ENCODE results near the gene CPNE4.
"Not testable (repeated sequence)": the region's sequence is repeated elsewhere in the genome, so short reads cannot be mapped to it uniquely, and the experiment has no call there.

The CPNE4 gene

DNA sequence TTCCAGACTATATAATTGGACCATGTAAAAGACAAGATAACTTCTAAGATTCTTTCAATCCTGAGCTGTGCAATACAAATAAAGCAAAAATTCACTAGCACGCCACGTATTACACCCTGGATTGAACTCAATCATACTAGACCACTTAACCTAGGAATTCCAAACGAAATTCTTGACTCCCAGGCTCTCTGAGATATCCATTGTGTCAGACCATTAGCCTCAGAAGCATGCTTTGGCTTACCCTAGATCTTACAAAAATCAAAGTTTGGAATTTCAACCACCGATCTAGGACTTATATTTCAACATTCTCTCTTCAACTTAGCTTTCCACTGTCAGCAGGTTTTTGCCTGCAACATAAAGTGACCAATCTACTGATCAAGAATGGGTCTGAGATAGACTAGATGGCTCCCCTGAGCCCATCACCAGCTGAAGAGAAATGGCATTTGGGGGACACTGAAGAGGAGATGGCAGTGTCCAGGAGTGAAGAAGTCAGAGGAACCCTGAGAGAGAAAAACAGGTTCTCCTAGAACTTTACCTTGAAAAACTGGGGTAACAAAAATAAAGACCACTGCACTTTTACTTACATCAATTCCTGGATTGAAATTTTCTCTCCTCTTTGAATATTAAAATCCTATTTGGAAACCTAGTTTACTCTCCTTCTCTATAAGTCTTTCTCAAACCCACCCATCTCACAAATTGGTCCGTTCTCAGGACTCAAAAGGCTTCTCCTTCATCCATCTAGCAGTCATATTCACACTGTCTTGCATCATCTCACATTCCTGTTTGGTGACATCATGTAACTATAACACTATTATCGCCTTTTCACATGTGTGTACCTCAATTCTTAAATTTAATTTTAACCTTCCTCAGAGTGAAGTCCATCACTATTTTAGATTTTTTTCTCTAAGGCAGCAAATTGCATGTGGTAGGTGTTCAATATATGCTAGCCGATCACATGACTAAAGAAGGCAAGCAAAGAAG is 18.5 kb downstream of the CPNE4 start:
- DNase-seq, result no peak

DNA sequence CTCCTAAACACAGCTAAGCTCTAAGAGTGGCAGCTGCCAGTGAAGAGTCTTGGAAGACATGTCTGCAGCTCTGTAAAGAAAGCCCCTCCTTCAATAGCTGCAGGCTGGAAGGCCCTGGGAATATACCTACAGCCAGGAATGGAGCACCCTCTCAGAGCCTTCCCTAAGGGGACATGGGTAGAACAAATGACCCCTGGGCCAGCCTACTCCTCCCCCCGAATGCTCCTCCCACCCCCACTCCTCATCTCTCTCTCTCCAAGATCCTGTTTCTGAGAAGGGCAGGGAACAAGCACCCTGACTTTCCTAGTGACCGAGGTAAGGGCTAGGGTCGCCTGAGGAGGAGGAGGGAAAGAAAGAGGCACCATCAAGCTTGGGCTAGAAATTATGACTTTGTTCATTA is 20.7 kb downstream of the CPNE4 start:
- DNase-seq, result no peak

DNA sequence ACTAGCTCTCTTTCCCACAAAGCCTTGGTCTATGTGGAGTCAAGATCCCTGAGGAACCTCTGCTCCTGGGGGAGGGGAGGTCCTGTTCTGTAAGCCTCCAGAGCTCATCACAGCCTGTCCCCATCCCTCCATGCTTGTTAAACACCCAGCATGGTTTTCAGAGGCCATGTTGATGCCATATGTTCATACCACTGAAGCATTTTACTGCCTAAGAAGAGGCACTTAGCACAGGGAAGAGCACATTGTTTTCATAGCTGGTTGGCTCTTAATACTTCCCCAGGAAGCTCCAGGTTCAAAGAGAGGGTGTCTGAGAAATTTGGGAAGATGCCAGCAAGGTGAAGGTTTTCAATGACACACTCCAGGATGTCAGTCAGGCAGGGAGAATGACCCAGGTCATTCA is 25.6 kb downstream of the CPNE4 start:
- DNase-seq, result no peak

DNA sequence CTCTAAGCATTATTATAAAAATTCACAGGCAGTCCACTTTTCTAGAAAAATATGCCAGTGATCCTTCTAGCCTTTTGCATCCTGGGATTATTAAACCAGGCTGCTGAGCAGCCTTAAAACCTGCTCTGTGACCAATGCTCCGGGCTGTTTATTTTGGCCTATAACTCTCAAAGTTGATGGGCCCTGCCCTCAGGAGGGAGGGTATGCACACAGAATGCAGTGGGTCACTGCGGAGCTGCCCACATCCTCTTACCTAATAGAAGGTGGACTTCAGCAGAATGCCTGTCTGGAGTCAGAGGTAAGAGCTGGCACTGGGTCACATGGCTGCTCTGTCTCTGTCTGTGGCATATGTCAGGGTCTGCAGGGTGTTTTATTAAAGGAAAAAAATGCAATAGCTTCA is 26.0 kb downstream of the CPNE4 start:
- no peak for DNase-seq

DNA sequence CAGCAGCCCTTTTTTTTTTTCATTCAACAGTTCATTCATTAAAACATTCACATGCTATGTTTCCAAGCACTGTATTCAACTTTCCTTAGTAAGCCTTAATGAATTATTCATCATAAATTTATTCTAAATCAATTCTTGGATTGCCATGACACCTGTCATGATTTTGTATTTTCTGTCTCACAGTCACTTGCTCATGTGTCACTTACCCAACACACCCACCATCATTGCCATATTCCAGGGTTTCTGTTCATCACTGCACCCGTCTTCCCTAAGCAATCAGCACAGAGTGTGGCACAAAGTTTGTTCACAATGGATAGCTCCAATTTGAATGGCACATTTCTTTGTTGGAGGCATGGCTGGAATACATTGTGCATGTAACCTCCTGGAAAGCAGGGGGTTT is 27.2 kb downstream of the CPNE4 start:
- DNase-seq, result no peak

DNA sequence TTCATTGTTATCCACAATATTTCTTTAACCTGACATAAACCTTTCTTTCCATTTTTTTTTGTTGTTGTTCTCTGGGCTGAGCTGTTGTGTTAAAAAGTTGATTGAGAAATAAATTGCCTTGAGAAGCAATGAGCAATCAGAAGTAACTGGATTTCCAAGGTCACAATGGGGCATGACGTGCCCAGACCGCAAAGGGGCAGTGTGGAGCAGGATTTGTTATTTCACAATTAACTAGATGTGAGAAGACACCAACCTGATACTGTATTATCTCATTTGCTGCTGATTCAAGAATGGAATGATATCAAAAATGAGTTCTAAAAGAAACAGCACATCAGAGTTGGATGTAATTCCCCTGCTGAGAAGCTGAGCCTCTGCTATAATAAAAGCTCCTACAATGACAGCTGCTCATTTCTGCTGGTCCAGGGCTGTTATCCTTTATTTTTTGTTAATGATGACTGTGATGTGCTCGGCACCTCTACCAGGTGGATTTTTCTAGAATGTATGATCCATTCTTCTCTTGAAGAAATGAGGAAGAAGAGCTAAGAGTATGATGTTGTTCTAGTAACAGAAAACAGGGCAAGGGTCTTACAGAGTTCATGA is 28.1 kb downstream of the CPNE4 start:
- peak; percentile 67 for DNase-seq

DNA sequence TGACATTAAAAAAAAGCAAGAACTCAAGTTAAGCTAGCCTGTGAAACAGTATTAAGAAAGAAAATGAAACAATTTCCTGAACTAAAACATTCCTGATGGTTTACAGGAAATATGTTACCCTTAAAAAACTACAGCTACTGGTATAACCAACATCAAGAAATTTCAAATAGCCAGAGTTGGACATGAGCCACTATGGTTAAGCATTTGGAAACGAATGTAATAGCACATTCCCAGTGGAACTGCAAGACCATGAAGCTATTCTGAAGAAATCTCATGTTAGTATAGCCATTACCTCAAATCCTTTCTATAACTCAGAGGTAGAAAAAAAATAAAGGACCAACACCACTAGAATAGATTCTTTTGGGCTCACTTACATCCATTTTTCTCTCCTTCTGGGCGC is 30.2 kb downstream of the CPNE4 start:
- no peak for DNase-seq

DNA sequence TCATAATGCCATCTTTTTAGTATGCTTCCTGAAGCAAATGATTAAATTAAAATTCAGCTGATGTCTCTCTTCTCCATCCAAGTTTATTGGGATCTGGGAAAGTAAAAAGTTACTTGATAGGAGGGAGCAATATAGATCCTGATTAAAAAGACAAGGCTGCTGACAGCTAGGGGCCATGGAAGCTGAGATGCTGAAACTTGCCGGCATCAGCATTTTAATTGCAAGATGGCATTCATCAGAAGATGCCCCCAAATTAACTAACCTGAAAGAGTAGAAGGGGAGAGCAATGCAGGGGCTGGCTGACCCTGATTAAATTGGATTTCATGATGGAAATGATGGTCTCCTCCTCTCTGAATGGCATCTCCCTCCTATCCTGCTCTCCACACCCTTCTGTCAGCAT is 31.1 kb downstream of the CPNE4 start:
- DNase-seq, result no peak

DNA sequence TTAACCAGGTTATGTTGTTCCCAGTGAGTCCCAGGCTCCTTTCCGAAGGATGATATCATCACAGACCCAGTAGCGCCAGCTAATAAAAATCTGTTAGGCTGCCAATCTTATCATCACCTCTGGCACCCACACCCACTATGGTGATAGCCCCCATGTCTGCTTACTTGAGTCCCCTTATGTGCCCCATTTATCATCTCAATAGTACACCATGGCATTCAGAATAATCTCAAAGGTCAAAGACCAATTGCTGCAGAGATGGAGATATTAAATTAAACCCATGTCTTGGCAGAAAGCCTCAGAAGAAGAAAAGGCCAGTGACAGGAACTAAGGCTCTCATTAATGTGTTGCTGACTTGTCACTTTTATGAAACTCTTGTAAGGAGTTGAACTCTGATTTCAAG is 32.8 kb downstream of the CPNE4 start:
- no peak for DNase-seq

DNA sequence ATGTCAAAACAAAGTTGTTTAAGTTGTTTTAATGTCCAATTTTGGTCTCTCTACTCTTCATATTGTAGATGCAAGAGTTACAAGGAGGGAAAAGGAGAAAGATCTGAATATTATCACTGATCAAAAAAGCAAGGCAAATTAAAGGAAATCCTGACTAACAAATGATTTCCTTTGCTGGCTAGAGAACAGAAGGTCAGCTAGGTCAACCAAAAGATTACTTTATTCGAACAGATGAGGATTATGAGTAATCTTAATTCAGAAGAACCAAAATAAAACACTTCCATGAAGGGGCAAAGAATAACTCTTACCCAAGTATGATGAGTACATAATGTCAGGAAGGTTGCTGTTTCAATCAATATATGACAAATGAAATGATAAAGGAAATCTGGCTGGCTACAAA is 33.8 kb downstream of the CPNE4 start:
- no peak for DNase-seq

DNA sequence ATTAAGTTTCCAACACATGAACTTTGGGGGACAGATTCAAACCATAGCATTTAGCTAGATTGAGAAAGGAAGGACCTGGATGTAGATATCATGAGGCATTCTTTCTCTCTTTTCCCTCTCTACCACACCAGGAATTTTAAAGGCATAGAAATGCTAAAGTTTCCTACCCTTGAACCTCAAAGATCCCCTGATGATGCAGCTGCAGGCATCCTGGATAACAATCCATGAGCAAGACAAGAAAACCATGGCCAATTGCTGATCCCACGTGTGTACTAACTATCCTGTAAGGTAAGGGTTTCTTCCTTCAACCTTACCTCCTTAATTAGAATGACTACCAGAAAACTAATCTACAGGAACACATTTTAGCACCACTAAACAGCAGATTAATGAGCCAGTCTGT is 36.8 kb downstream of the CPNE4 start:
- no peak for DNase-seq

DNA sequence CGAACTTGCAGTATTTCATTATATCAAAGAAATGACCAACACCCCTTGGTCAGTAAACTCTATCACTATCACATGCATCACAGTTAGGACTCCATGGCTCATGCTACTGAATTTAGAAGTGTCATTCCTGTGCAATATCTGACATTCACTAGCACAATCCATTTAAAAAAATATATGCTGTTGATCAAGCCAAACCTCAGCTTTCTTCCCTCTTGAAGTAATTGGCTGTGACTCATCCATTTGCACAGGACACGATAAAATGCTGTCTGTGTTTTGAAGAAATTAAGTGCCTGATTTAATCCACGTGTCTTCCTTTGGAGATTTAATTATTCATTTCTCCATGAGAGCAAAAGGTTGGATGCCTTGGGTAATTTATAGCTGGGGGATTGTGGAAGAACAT is 38.9 kb downstream of the CPNE4 start:
- no peak for DNase-seq

DNA sequence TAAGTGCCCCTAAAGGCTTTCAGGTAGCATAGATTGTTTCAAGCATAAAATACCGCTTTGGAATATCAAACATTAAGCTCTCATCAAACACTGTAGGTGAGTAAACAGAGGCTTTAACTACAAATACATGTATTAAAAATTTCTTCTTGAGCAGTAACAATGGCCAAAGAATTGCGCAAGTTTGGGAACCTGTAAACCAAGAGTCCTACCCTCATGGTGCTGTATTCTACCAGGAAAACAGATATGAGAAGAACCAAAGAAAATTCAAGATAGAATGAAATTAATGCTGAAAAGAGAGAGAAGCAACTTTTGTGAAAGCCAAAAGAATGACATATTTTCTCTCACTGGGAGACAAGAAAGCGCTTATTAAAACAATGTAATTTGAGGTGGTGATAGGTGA is 45.5 kb downstream of the CPNE4 start:
- DNase-seq, result no peak

DNA sequence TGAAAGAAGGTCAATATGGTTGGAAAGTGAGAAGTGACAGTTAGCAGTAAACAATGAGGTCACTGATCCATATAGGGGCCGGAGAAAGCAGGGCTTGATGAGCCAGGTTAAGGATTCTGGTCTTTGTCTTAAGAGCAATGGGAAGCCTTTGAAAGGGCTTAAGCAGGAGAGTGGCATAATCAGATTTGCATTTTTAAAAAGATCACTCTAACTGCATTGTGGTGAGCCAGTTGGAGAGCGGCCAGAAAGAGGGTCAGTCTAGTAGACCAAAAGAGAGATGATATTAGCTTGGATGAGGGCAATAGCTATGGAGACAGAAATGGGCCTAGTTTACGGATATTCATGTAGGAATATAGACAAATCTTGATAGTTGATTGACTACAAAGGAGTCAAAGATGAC is 46.6 kb downstream of the CPNE4 start:
- no peak for DNase-seq

DNA sequence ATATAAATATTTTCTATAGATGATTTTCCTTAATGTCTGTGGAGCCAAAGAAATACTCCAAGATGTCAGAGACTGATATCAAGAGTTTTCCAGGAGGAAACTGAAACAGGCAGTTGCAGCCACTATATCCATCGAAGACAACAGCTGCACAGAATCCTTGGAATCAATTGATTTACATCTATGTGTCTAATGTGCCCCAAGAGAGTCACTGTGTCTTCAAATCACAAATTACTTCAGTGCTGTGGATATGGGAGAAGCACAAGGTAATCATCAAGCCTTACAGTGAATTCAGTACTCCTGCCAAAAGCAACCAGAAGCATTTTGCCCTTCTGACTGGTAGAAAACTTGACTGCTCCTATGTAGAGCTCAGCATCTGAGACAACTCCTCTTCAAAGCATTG is 51.1 kb downstream of the CPNE4 start:
- no peak for DNase-seq

DNA sequence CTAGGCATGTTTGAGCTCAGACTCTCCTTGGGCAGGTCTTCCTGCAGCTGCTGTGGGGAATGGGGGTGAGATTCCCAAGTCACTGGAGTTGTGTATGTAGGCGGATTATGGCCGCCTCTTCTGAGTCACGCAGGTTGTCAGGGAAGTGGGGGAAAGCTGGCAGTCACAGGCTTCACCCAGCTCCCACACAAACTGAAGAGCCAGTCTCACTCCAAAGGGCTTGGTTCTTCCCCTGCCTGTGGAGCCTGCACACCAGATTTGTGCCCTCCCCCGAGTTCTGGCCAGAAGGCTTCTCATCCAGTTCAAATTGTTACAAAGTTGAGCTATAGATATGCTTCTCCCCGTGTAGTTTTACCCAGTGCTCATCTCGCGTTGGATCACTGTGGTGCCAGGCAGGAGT is 53.5 kb downstream of the CPNE4 start:
- DNase-seq, result no peak

DNA sequence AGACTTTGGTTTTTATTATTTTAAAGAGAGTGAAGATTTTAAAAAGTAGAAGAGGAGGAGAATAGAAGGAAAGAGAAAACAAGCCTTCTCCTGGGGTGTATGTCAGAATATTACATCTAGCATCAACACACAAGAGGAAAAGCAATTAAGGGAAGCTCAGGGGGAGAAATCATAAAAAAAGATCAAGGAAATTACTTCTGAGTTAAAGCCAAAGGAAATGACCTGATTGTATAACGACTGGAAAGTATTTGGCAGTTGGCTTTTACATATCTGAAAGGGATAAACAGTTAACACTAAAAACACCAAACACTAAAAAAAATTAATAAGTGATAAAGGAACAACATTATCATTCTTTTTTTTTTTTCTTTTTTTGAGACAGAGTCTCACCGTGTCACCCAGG is 58.4 kb downstream of the CPNE4 start:
- DNase-seq, result no peak

DNA sequence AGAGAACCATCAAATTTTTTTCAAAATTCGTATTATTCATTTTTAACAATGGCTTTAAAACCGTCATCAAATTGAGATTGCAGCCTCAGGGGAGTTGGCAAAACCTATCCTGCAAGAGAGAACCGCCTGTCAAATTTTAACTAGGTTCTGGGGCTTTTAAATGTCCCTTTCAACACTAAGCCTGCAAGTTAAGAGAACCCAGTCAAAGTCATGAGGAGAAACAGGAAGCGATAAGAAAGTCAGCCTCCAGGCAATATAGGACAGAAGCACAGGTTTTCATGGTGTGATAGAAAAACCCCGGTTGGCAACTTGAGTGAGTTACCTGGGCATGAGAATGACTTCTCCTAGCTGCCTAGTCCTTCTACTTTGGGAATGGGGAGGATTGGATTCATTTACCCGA is 59.8 kb downstream of the CPNE4 start:
- no peak for DNase-seq

DNA sequence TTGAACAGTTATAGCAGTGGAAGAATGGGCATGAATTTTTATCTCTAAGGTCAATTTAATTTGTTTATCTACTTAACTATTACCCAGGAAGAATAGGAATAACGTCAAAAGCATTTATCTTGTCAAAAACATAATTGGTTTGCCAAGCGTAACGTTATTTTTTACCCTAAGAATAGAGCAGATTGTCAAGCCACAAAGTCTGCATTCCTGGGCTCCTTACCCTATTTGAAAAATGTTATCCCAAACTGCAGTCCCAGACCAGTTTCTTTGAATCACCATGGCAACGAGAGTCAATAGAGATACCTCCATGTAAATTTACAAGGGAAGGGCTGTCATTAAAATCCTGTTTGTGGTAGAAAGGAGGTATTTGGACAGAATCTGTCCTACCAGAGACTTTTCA is 61.1 kb downstream of the CPNE4 start:
- no peak for DNase-seq

DNA sequence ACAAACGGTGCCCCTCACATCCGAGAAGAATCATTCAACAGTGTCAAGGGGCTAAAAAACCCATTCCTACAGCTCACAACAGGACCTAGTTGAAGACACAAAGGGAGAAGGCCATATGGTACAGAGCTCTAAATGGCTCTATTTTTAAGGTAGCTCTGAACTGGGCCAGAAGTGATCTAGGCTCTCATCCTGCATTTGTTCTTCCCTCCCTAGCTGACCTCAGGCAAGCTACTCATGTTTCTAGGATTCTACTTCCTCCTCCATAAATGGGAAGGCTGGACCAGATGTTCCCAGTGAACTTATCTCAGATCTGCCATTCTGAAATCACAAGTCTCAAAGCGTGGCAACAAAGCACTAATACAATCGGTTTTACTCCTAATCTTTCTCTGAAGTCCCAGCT is 62.3 kb downstream of the CPNE4 start:
- DNase-seq, result no peak

DNA sequence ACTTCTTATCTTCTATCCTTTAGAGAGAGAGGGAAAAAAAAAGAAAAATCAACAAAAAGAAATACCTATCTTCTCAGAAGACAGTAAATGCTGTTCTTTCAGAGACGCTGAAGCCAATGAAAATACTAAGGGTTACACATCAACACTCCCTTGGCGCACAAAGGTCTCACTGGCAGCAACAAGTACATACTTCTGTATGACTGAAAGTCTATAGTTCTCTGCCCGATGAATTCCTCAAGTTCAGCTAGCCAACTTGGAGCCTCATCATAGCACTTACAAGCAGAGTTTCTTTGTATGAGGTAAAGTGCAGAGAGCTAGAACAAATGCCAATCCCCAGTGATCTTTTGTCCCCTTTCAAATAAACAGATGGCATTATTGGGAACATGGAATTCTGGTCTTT is 62.7 kb downstream of the CPNE4 start:
- no peak for DNase-seq

DNA sequence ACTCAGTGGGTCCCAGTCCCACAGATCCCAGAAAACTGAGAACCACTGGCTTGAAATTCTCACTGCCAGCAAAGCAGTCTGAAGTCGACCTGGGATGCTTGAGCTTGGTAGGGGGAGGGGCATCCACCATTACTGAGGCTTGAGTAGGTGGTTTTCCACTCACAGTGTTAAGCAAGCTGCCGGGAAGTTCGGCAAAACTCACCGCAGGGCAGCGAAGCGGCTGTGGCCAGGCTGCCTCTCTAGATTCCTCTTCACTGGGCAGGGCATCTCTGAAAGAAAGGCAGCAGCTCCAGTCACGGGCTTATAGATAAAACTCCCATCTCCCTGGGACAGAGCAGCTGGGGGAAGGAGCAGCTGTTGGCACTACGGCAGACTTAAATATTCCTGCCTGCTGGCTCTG is 71.4 kb downstream of the CPNE4 start:
- DNase-seq, result not testable (repeated sequence)

DNA sequence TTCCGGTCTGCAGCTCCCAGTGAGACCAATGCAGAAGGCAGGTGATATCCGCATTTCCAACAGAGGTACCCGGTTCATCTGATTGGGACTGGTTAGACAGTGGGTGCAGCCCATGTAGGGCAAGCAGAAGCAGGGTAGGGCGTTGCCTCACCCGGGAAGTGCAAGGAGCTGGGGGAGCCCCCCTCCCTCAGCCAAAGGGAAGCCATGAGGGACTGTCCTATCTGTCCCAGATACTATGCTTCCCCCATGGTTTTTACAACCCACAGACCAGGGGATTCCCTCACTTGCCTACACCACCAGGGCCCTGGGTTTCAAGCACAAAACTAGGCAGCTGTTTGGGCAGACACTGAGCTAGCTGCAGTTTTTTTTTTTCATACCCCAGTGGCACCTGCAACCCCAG is 71.8 kb downstream of the CPNE4 start:
- no peak for DNase-seq

DNA sequence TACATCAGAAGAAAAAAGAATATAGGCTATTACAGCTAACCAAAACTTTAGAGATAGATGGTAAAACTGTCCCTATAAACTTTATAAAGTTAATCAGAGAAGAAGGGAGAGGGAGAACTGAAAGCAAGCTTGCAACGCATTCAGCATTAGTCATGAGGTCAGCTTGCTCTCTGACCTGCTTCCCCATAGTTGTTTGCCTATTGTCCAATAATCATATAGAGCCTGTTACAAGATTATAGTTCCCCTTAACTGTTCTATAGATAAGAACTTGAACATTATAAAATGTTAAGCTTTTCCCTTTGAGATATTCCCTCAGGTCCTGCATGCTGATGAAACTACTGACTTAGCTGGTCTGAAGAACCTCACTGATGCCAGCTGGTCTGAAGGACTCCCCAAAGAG is 74.5 kb downstream of the CPNE4 start:
- no peak for DNase-seq

DNA sequence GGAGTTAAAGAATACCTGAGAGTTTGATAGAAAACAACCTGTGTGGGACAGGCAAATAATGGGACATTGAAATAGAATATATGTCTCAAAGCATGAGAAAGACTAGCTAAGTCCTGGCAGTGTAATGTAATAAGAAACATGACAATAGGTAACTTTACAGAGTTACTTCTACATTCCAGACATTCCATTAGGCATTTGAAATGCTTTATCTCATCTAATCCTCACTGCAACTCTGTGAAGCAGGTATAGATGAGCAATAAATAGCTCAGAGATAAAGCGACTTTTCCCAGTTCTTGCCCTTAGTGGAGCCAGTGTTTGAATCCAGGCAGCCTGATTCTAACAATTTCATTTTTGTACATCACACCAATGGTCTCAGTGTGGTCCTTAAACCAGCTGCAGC is 76.8 kb downstream of the CPNE4 start:
- no peak for DNase-seq

Data from hematopoietic multipotent progenitor cell treated with erythropoietin and hydrocortisone succinate and interleukin-3 and kit ligand, for 6 days (in vitro differentiated cells).